COLO829 (cell line): ENCODE results near the gene TEX12.
A peak's percentile ranks its signal among the peaks of the same experiment; 100 is the strongest.
"Not testable (repeated sequence)": the region's sequence is repeated elsewhere in the genome, so short reads cannot be mapped to it uniquely, and the experiment has no call there.

ENCODE experiments used
- DNase-seq: peaks from one replicate; pipeline ENCODE4 v3.0.0; 2012; ENCODE audit warnings: low spot score

TEX12 gene

GRCh38 chr11:112167145-112167544, at the start of gene TEX12:
TSS of gene TEX12 (plus strand) at chr11:112167372. CDS start at chr11:112169269, 1,897 bp downstream.
- DNase-seq = no peak

- no peak for DNase-seq
Observed at GRCh38 chr11:112118176-112118575, 49.0 kb upstream of the TEX12 start.

- DNase-seq = no peak
Observed at GRCh38 chr11:112121981-112122615, 45.1 kb upstream of the TEX12 start.

- no peak for DNase-seq
Observed at GRCh38 chr11:112123129-112123528, 44.0 kb upstream of the TEX12 start.

- no peak for DNase-seq
Observed at GRCh38 chr11:112127056-112127455, 40.1 kb upstream of the TEX12 start.

- DNase-seq = peak; percentile 90
Observed at GRCh38 chr11:112128483-112129121, 38.6 kb upstream of the TEX12 start.

GRCh38 chr11:112129656-112130055, 37.5 kb upstream of the TEX12 start:
- no peak for DNase-seq

- no peak for DNase-seq
Observed at GRCh38 chr11:112132737-112133136, 34.4 kb upstream of the TEX12 start.

- DNase-seq = no peak
Observed at GRCh38 chr11:112134473-112134872, 32.7 kb upstream of the TEX12 start.

- no peak for DNase-seq
Observed at GRCh38 chr11:112143597-112143996, 23.6 kb upstream of the TEX12 start.

- no peak for DNase-seq
Observed at GRCh38 chr11:112150517-112150916, 16.7 kb upstream of the TEX12 start.

GRCh38 chr11:112156153-112156955, 10.8 kb upstream of the TEX12 start:
- DNase-seq = no peak

- peak; percentile 94 for DNase-seq
Observed at GRCh38 chr11:112156956-112157766, 10.0 kb upstream of the TEX12 start.

GRCh38 chr11:112159098-112160065, 7.8 kb upstream of the TEX12 start:
- no peak for DNase-seq

GRCh38 chr11:112160091-112160848, 6.9 kb upstream of the TEX12 start:
- DNase-seq = no peak

GRCh38 chr11:112161012-112161411, 6.2 kb upstream of the TEX12 start:
- DNase-seq = no peak

GRCh38 chr11:112162200-112162599, 5.0 kb upstream of the TEX12 start:
- not testable (repeated sequence) for DNase-seq

- DNase-seq = no peak
Observed at GRCh38 chr11:112162761-112163546, 4.2 kb upstream of the TEX12 start.
